GM12873 (cell line): ENCODE measurements around the gene TLL1.

ENCODE experiments used
- CTCF ChIP-seq: IDR thresholded peaks from 2 replicates; pipeline ENCODE4 v1.5.1; 2012; ENCODE audit warnings: low read depth, mild to moderate bottlenecking, moderate library complexity, low read length, control low read depth; ENCODE audit not compliant: insufficient read depth; ENCODE audit errors: missing control alignments

Gene TLL1

GRCh38 chr4:166045457-166045856 lies 172.4 kb downstream of the TLL1 start:
- TF ChIP-seq CTCF = no peak

DNA sequence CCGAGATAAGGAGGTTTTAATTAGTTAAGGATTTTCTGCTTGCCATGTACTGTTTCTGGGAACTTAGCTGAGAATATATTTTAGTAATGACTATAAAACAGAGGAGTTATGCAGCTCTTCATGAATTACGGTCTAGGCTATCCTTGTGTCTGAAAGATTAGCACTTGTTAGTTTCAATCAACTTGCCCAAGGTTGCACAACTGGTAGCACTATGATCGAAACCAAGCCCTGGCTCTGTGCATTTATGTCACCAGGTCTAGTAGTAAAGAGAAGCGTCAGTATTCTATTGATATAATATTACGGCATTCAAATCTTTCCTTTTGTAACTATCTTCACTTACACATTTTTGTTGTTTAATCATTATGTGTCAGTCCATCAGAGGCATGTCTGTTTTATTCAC lies 176.0 kb downstream of the TLL1 start:
- no peak for TF ChIP-seq CTCF

DNA sequence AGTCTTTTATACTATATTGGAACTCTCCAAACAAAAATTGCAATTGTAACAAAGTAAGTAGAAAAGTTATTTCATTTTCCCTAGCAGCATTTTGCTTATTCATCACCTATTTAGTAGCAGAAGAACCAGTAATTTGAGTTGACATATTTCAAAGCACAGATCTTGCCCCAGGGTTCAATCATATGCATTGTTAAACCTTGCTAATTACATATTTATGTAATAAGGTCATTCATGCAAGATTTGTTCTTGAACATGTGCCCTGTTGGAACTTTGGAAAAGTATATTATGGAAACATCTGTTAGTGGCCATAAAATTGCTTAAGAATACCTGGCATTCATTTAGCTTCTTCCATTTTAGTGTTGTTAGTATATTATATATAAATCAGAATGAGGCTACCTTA lies 191.7 kb downstream of the TLL1 start:
- TF ChIP-seq CTCF = no peak

DNA sequence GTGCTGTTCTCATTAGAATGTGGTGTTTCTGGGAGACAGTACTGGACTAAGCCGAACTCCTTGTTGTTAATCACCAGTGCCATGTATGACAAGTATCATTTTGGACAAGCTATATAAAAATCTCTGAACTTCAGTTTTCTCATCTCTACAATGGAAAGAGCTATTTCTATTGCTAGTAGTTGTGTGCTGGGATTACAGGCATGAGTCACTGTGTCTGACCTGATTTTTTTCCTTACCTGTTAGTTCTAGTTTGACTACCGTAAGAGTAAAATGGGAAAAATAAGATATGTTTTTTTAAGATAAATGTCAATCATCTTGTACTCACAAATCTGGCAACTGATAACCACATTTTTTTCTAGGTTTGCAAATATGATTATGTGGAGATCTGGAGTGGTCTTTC lies 192.3 kb downstream of the TLL1 start:
- TF ChIP-seq CTCF = no peak

DNA sequence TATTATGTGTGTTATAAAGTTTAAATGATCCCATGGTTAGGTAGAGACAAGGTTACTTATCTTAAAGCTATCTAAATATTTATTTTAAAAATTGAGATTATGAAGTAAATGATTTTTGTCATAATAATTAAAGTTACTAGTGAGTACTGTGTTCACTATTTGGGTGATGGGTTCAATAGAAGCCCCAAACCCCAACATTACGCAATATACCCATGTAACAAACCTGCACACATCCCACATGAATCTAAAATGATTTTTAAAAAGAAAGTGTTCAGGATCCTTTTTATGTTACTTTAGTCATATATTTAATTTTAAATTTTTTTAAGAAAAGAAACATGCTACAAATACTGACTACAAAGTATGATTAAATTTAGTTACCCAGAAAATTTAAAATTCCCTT lies 193.9 kb downstream of the TLL1 start:
- TF ChIP-seq CTCF = no peak

DNA sequence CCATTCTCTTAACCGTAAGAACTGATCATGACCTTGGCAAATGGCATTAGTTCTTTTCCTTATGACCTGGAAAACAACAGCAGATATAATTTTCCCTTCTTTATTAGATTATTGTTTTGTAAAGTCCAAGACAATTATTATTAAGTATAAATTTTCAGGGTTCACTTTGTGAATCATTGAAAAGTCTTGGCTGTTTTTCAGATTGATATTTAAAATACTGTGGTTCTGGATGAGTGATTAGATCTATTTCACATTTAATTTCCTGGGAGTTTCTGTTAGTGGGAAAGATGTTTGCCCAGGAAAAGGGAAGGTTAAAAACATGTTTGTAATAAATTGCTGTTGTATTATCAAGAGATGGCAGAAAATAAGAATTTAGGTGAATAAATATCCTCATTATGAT lies 194.9 kb downstream of the TLL1 start:
- no peak for TF ChIP-seq CTCF

- no peak for TF ChIP-seq CTCF
Observed at GRCh38 chr4:166073783-166074182, 200.7 kb downstream of the TLL1 start.

DNA sequence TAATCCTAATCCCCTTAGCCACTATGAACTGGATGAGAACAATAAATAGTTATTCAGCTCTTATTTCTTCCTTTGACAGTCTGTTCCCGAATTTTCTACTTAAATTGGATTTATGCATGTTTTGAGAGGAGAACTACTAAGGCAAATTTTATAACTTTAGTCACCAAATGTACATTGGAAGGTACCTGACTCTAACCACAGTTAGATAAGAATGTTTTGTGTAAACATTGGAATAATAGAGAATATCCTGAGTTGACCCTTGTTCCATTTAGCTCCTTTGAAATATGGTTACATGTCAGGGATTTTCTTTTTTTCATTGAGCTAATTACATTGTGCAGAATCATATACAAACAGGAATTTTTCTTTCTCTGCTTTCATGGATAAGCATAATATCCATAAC lies 202.6 kb downstream of the TLL1 start:
- no peak for TF ChIP-seq CTCF
